NCI-H146 treated with DMSO at 0.1 percent for 48 hours (cell line): ENCODE measurements around the gene GPC3.

ENCODE experiments used
- DNase-seq: peaks from one replicate; lab custom pipeline; 2025; ENCODE audit not compliant: unreplicated experiment; lab: John Stamatoyannopoulos, UW

Gene GPC3

DNA sequence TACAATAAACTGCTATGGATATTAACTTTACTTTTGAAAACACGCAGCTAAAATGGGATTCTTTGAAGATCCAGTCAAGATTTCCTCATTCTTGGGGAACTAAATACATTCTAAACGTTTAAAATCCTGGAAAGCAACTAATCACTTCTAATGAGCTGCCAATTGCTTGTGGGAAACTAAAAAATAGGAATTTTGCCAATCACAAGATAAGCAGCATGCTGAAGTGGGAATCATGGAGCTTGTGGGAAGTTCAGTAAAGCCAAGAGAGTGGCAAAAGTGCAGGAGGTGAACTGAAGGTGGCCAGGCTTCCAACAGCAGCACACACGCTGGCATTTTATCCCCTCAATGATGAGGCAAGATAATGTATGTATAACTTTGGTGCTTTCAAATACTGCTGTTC lies 133.0 kb downstream of the GPC3 start:
- no peak for DNase-seq

DNA sequence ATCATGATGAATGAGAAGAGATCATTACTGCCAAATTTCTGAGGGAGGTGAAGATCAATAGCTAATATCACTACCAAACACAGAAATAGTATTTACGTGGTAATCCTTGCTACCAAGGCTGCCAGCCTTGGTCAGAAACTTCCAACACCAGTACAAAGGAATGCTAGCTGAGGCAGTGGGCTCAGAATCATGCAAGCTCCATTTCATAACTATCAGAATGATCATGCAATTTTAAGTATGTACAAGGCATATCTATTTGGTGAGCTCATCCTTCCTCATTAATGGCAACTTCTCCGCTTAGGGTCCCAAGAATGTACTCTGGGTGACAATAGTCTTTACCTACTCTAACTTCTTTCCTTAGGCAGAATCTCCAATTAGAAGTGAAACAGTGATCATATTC lies 135.0 kb downstream of the GPC3 start:
- no peak for DNase-seq

DNA sequence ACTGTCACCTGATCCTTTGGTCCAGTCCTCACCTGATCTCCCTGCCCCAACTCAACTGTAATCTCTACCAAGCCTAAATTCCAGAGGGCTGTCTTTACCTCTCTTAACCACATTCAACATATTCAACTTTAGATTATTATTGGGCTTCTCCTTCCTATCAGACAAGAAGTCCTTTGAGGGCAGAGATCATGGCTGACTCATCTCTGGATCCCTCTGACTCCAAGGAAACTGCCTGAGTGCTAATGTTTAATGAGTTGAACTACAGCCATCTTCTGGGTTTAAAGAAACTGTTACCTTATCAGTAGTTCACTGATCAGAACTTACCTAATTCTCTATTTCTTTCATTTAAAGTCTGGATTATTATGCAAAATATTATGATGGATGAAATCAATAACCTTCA lies 135.7 kb downstream of the GPC3 start:
- no peak for DNase-seq

DNA sequence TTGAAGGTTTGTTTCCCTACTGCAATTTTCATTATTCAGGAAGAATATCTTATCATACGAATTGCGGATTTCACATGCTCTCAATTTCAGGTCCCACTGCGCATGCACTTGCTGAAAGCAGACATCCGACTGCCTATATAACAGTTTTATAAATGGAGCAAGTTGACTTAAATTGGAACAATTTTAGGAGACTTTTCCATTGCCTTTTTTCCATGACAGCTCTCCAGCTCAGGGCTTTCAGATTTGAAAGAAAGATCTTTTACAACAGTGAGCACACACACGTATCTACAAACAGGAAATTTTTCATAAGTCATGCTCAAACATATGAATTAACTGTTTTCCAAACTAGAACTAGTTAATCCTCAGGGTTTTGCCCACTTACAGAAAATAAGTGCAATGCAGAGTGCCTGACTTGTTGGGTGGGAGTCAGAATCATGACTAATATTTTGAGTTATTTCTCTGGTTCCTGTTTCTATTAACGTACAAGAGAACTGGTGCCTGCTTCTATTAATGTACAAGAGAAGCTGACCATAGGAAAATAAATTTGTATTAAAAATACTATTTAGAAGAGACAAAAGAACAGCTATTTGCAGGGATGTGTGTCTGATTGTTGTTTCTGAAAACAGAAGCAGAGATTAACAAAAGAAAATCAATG lies 137.9 kb downstream of the GPC3 start:
- DNase-seq = no peak

DNA sequence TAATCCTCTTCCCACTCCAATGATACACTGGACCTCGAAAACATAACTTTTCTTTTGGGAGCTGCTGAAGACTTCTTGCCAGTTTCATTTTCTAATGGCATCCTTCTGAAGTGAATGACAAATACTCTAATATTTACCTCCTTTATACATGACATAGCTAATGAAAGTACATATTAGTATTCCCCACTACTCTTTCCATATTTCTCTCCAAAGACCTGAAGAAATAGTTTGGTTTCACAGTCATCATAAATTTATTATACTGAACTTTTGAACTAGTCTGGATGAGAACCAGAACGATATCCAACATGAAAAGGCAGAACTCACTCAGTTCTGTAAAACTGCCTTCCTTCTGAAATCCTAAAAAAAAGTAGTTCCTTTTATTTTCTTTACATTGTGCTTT lies 139.1 kb downstream of the GPC3 start:
- DNase-seq = no peak

DNA sequence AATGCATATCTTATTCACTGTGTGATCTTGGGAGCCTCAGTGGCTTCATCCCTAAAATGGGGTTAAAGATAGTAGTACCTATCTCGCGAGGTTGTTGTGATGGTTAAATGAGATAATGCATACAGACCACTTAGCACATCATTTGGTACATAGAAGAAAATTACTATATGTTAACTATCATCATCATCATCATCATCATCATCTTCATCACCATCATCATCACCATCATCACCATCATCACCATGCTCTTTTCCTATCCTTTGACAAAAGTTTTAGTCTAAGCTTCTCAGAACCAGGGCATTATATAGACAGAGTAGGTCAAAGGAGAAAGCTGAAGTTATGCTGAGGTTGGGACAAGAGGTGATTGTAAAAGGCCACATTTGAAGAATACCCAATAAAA lies 145.0 kb downstream of the GPC3 start:
- DNase-seq = no peak

DNA sequence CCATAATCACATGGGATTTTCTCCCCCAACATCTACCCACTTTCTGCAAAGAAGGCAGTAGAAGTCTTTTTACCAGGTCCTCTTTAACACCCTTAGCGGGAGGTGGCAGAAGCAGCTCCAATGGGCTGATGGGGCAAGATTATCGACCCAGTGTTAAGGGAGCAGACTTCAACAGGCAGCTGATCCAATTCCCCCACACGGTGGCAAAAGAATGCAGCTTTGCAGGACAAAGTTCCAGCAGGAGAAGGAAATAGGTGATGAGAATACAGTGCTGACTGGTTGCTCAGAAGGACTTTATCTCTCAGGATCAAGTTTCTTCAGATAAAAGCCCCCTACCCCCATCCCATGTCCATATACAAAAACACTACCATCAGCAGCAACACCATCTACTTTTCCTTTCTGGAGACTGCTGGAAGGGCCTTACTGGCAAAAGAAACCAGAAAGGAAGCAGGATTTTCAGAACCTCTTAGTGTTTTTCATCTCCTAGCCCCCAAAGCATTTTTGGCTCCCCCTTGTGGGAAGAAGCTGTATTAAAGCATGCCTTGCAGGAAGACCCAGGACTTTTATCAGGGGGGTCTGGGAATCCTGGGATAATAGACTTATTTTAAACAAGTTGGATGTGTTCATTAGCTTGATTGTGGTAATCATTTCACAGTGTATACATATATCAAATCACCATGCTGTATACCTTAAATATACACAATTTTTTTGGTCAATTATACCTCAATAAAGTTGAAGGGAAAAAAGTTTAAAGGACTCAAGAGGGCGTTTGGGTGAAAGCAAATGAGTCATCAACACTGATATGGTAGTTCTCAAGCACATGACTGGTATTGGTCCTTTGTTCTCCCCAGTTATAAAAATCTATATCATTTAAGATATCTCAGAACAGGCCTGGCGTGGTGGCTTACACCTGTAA lies 146.4 kb downstream of the GPC3 start:
- DNase-seq = no peak

DNA sequence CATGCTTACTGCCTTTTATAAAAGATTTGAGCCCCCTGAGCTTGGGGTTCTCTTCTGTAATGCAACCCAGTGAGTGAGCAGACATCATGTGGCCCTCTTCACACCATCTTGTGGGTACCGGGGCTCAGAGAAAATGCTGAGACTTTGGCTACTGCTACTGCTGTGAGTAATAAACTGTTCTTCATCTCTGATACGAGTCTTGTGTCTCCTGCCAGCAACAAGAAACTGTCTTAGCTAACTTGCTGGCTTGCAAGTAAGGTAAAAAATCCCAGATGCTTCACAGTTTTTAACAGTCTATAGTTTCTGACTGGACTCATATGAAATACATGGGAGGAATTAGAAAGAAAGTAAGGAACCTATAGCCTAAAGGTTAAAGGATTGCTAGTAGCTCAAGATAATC lies 148.3 kb downstream of the GPC3 start:
- DNase-seq = no peak

DNA sequence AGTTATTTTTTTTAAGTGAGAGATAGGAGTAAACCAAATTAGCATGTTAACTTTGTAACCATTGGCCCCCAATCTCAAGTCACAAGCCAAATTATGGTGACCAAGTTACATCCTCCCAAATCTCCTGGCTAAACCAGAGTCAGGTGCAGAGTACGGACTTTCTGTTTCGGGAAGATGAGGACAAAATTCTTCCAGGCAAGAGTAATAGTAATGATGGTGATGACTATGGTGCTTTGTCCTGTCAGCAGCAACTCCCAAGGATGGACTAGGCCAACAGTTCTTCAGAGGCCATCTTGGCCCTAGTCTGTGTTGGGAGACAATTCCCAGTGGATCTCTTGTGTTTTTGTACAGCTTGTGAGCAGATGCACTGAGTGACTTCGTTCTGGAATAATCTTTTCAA lies 148.8 kb downstream of the GPC3 start:
- no peak for DNase-seq

DNA sequence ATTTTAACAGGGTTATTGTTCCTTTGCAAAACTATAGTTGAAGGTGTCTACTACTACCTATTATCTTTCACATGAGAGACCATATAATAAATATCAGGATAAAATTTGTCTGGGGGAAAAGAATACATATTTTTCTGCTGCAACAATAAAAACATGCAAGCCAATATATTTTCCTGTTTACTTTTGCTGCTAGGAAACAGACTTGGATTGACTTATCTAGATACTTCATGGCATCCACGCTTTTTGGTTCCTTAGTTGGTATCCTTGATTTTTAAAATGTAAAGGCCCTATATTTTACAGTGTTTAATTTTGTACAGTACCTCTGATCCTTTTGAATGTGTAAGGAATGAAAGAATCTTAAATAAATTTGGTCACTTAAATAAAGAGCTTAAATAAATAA lies 150.6 kb downstream of the GPC3 start:
- no peak for DNase-seq

DNA sequence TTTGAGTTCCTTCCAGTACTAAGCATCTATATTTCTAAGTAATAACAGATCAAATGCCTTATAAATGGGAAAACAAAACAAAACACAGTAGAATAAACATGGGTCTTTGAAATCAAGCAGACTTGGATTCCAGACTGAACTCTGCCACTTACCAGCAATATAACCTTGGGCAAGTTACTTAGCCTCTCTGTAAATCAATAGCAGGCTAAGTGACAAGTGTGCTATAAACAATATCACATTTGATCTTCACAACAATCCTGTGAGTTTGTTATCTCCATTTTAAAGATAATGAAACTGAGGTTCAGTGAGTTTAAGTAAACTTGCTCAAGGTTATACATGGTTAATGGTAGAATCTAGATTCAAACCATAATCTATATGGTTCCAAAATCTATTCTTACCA lies 165.8 kb downstream of the GPC3 start:
- DNase-seq = no peak

DNA sequence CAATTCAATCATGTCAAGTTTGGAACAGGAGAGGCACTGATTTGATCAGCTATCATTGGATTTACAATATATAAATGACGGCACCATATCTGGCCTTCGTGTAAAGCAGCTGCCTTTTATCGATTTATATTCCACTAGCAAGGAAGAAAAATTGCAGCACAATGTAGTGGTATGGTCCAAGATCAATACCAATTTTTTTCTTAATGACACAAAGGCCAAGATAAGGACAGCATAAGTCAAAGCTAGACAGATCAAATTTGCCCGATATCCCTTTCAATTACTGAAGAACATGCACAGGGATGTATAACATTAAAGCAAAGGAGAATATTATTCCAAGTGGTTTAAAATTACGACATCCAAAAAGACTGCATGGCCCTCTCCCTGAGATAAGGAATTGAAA lies 167.4 kb downstream of the GPC3 start:
- DNase-seq = no peak

DNA sequence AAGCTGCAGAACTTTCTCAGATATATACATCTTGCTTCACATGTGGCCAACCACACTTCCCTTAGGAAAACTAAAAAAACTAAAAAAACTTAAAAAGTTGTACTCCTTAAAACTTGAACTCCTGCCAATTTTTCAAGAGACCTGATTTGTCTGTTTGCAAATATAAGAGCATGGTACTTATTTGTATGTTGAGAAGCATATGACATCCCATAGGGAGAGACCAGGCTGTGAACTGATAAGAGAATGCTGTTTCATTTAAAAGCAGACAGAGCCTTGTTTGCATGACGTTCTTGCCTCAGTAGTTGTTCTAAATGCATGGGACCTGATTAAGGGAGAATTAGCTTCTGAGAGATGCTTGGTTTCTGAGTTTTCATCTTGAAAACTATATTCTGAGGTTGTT lies 169.9 kb downstream of the GPC3 start:
- no peak for DNase-seq

DNA sequence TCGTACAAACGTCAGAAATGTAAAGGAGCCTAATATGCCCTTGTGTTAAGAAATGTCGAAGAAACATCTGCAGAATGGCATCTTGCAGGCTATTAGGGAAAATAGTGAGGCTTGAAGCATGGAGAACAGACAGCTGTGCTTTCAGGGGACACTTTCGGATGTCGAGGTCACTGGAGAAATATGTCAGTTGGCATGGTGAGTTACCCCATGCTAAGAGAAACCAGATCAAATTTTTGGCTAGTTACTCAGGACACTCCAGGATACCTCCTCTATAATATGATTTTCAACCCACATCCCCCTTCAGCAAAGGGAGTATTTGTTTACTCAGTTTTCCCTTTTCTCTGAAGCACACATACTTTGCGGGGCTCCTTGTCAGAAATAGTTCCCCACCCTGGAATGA lies 171.4 kb downstream of the GPC3 start:
- no peak for DNase-seq

DNA sequence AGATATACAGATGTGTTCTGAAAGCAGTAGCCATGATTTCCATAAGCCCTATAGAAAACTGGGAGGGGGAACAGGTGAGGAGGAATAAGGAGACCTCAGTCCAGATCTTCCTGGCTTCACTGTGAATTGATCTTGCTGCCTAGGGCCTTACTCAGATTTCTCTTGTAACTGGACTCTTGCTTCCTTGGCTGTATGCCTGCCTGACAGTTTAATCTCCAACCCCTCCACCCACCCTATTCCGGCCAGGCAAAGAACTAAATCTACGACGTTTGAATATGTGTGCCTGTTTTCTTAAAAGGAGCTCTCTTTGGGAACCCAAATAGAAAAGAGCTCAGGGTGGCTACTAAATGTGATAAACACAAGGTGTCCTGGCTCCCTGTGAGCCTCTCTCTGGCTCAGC lies 173.0 kb downstream of the GPC3 start:
- DNase-seq = no peak

DNA sequence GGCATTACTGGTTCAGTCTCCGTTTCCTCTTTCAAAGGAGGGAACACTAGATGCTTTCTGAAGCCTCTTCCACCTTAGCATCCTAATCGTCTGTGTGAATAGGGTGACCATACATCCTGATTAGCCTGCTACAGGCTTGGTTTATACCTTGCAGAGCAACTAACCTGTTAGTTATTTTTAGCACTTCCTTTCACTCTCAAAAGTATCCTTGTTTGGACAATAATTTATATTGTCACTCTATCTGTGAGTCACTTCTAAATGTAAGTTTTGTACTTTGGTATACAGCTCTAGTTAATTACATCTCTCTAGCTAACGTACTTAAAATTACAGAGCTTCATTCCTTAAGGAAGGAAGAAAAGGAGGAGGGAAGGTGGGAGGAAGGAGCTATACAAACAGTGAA lies 174.5 kb downstream of the GPC3 start:
- DNase-seq = no peak

DNA sequence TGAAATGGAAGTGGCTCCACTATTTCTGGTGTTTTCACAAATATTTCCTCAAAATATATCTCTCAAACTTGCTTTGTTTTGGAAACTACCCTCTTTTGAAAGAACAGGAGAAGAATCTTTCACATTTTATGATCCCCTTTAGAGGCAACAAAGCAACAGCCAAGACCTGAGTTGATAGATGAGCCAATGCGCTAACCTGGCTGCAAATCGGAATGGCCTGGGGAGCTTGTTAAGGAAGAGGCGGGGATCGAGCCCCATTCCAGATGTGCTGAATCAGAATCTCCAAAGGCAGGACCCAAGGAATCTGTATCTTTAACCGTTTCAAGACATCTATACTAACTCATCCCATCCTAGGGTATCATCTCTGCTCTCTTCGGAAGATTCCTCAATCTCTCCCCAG lies 181.3 kb downstream of the GPC3 start:
- no peak for DNase-seq

DNA sequence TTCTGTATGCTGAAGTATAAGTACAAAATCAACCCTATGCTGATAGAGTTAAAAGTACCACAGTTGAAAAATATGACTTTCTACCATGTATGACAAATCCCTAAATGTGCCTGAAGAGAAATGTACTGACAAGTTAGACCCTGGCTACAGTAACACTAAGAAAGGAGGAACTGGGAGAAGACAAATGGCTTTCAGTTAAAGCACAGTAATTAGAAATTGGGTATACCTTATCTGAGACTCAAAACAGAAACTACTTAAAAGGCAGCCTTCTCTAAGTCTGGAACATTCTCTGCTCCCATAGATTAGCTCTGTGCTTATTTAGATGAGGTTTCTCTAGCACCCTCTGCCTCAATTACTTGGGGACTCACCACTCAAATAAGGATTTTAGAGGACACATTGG lies 189.1 kb downstream of the GPC3 start:
- DNase-seq = no peak

DNA sequence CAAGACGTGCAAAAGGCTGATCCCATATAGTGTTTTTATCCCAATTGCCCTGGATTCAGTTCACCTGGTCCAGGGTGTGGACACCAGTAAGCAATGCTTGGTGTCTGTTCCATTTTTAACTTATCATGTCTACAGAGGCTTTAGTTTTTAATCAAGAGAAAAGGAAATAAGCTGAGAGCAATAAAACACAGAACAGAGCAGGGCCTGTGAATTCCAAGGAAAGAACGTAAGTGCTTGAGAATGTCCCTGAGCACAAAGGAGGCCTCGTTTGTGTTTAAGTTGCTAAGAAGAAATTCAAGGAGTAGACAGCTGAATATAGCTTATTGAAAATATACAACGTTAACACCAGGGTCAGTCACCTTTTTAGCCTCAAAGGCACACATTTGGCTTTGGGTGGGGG lies 191.3 kb downstream of the GPC3 start:
- DNase-seq = no peak

DNA sequence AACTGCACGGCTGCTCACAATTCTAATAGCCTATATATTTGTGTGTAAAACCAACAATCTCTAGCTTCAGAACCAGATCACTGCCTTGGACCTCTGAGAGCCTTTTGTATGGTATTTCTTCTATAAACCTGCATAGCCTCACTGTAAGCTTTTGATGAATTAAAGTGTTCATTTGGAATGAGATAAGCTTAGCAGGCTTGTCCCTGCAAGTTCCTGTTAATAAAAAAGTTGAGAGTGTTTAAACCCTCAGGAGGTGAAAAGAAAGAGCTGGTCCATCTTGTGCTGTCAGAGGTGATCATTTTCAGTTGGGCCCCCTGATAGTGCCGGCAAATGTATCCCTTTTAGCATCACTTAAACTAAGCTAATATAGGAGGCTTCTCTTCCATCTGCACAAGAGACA lies 191.8 kb downstream of the GPC3 start:
- DNase-seq = no peak

DNA sequence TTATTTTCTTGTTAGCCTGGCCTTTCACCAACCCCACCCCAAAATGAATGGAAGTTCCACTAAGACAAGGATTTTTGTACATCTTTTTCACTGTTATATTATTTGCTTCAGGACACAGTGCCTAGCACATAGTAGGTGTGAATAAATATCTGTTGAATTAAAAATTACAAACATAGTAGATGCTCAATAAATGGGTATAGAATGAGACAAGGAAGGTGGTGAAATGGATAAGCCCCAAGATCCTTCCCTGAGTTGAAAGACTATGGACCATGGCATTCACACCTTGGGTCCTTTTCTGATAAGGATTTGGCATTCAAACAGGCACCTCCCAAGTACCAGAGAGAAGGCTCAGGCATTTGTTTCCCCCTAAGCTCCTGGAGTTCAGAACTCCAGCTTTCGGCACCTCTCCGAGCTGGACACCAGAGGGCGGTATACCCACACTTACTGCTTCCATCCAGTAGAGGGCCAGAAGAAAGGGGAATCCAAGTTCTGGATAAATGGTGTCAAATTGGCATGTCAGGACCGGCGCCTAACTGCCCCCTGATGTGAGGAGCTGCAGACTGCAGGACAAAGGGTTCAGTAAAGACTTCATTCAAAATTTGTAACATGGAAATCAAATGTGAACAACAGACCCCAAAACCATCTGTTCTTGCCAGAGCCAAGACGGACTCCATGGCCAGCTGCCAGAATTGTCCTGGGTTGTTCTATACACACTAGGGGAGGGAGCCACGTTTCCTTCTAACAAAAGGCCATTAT lies 193.0 kb downstream of the GPC3 start:
- DNase-seq = peak; percentile 11

DNA sequence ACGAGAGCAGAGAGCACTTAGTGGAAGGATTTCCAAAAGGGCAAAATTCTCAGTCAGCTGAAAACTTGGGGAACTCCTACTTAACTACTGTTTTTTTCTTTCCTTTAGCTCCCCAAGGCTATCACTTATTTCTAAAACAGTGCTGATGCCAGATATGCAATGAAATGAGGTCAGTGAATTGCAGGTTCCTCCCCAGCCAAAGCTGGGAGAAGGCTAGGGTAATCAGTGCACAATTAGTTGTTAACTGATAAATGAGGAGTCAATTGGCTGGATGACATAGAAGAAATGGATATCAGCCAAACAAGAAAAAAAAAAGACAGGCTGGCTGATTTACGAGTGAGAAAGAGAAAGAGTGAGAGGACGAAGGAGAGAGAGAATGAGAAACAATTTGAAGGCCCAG lies 195.6 kb downstream of the GPC3 start:
- no peak for DNase-seq
